Measurements from ENCODE around the gene EI24. TPM values are rescaled to one million over a fixed set of nuclear protein-coding genes. Genes with fewer than 3 reads are reported as not detected.

EI24 gene
- total RNA-seq, result 71.8 and 84.2 TPM in 2 replicates

GRCh38 chr11:125568970-125569914 is at the start of gene EI24:
EI24 (plus strand) TSS chr11:125569477; CDS start chr11:125572528, 3,051 bp downstream.

GRCh38 chr11:125592305-125593113 is 23.2 kb downstream of the EI24 start, which contains the start of gene STT3A:
STT3A (plus strand) TSS chr11:125592852; CDS start chr11:125595916, 3,064 bp downstream.

GRCh38 chr11:125624756-125625213 is 55.5 kb downstream of the EI24 start, which contains the start of gene CHEK1:
CHEK1 (plus strand) TSS chr11:125625163; CDS start chr11:125626769, 1,606 bp downstream.

Other genes starting within 250 kb of the EI24 start
- 70.9 and 103 TPM in 2 replicates for gene FEZ1, start 73.2 kb upstream of the EI24 start, total RNA-seq
- 161 and 368 TPM in 2 replicates for gene STT3A, start 23.4 kb downstream of the EI24 start, total RNA-seq
- 16.2 and 32.0 TPM in 2 replicates for gene CHEK1, start 55.7 kb downstream of the EI24 start, total RNA-seq
- gene ACRV1, start 111.4 kb downstream of the EI24 start, total RNA-seq, result not detected in 2 replicates
- gene PATE1, start 176.8 kb downstream of the EI24 start, total RNA-seq, result not detected in 2 replicates
- gene PATE2, start 209.4 kb downstream of the EI24 start, total RNA-seq, result not detected in 2 replicates
- gene PATE3, start 218.7 kb downstream of the EI24 start, total RNA-seq, result not detected in 2 replicates